Measurements from ENCODE around the gene KRTAP1-4. TPM values are rescaled to one million over a fixed set of nuclear protein-coding genes. Genes with fewer than 3 reads are reported as not detected.
"Not testable (repeated sequence)": the region's sequence is repeated elsewhere in the genome, so short reads cannot be mapped to it uniquely, and the experiment has no call there.

KRTAP1-4 gene, protein sequence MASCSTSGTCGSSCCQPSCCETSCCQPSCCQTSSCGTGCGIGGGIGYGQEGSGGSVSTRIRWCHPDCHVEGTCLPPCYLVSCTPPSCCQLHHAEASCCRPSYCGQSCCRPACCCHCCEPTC
- not detected in 2 replicates for total RNA-seq (2014; rRNA removed; shearing (Covaris generic))

- H3K9me3 ChIP-seq (replicated peaks) = no peaks in the 10 kb centered on the region
These were observed at the start of gene KRTAP1-4 for GRCh38 chr17:41029633-41030245. TSS of gene KRTAP1-4 (minus strand) at chr17:41030195. CDS start at chr17:41030078, 117 bp downstream.

DNA sequence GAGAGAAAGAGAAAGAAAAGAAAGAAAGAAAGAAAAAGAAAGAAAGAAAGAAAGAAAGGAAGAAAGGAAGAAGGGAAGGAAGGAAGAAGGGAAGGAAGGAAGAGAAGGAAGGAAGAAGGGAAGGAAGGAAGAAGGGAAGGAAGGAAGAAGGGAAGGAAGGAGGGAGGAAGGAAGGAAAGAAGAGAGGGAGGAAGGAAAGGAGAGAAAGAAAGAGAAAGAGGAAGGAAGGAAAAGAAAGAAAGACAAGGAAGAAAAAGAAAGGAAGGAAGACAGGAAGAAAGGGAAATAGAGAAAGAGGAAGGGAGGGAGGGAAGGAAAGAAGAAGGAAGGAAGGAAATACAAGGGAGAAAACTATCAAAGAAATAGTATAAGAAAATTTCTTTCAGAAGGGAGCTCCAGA is 46.8 kb upstream of the KRTAP1-4 start:
- no peak for DNase-seq (ENCODE audit: low read depth in 1 of 2, low spot score in 2 of 2)
- H3K36me3 ChIP-seq = no peaks in the 10 kb centered on the region

More at GRCh38 chr17:41029633-41030245, at the start of gene KRTAP1-4:
- no peak within 1 kb of the TSS for H3K4me3 ChIP-seq
- H3K27ac ChIP-seq = no peak within 1 kb of the TSS
- no peaks in the 10 kb centered on the region for H3K36me3 ChIP-seq
- H3K4me1 ChIP-seq (replicated peaks) = peaks cover 14% of the 10 kb centered on the region
- no peaks in the 10 kb centered on the region for H3K27me3 ChIP-seq (replicated peaks)
- DNase-seq (ENCODE audit: low read depth in 1 of 2, low spot score in 2 of 2) = no peak

DNA sequence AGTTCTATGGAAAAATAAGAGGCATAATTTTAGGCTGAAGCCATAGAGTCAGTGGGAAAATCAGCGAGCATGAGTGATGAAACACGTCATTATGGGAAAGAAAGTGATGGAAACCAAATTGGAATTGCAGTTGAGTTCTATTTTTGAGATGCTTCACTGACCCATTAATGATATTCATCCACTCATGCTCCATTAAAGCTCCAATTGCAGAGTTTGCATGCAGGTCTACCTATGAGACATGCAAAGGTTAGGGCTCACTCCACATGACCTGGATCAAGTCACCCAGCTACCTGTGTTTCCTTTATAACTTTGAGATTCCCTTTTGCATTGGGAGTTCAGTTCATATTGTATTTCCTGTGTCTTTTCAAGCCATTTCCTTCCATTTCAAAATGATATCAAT is 43.7 kb upstream of the KRTAP1-4 start:
- H3K4me3 ChIP-seq = no peak overlapping the region
- H3K4me1 ChIP-seq (replicated peaks) = no peaks in the 10 kb centered on the region
- H3K27me3 ChIP-seq (replicated peaks) = no peaks in the 10 kb centered on the region
- H3K36me3 ChIP-seq = no peaks in the 10 kb centered on the region
- DNase-seq (ENCODE audit: low read depth in 1 of 2, low spot score in 2 of 2) = no peak
- no peak overlapping the region for H3K27ac ChIP-seq
- no peaks in the 10 kb centered on the region for H3K9me3 ChIP-seq (replicated peaks)

More for the DNA sequence above, 46.8 kb upstream of the KRTAP1-4 start:
- Histone ChIP-seq H3K4me3 (no peak overlapping the region), H3K27ac (no peak overlapping the region), H3K9me3 (replicated peaks) (no peaks in the 10 kb centered on the region), H3K27me3 (replicated peaks) (no peaks in the 10 kb centered on the region), H3K4me1 (replicated peaks) (no peaks in the 10 kb centered on the region)

DNA sequence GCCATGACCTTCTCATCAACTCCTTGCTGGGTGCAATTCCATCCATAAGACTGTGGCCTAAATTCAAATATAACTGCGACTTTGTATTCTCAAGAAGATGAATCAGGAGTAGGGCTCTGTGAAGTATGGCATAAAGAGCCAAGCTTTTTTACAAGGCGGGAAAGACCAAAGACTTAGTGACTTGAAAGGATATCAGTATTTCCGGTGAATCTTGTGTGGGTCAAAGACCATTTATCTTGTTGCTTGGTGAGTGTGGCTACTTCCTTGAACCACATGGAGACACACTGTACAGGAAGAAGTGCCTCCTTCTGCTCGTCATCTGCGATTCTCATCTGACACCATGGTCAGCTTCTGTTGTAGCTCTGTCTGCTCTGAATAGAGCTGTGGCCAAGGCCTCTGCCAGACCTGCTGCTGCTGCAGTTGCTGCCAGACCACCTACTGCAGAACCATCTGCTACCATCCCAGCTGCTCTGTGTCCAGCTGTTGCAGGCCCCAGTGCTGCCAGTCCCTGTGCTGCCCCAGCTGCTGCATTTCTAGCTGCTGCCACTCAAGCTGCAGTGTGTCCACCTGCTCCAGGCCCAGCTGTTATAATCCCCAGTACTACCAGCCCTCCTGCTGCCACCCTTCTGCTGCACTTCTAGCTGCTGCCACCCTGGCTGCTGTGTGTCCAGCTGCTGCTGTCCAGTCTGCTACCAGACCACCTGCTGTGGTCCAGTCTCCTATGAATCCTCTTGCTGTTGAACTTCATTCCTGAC is 41.8 kb upstream of the KRTAP1-4 start:
- H3K4me3 ChIP-seq = no peak overlapping the region
- no peaks in the 10 kb centered on the region for H3K9me3 ChIP-seq (replicated peaks)
- H3K4me1 ChIP-seq (replicated peaks) = peaks cover 9% of the 10 kb centered on the region
- H3K27me3 ChIP-seq (replicated peaks) = no peaks in the 10 kb centered on the region
- H3K27ac ChIP-seq = no peak overlapping the region
- no peak for DNase-seq (ENCODE audit: low read depth in 1 of 2, low spot score in 2 of 2)
- no peaks in the 10 kb centered on the region for H3K36me3 ChIP-seq

- DNase-seq (ENCODE audit: low read depth in 1 of 2, low spot score in 2 of 2) = no peak
- Histone ChIP-seq H3K27me3 (replicated peaks) (no peaks in the 10 kb centered on the region), H3K9me3 (replicated peaks) (no peaks in the 10 kb centered on the region), H3K4me3 (no peak overlapping the region), H3K36me3 (no peaks in the 10 kb centered on the region), H3K4me1 (replicated peaks) (peaks cover 27% of the 10 kb centered on the region), H3K27ac (no peak overlapping the region)
These were observed 39.0 kb upstream of the KRTAP1-4 start for GRCh38 chr17:41069031-41069430.

DNA sequence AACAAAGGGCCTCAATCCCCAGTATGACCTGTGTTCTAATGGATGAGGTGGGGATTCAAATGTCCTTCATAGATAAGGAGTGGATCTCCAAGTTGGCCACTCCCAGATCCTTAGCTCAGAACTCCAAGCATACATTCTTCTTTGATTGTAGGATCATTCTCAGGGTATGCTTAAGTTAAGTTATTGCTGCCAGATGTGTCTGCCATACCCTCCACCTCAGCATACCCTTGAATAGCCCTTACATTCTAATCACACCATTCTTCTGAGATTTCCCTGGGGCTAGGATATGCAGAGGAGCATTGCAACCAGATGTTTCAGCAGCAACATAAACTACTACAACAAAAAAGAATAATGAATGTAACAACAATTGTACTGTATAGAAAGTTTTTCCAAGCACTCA is 37.3 kb upstream of the KRTAP1-4 start:
- H3K4me1 ChIP-seq (replicated peaks) = peaks cover 45% of the 10 kb centered on the region
- H3K27ac ChIP-seq = no peak overlapping the region; the same call in 1 of the 2 replicates
- H3K4me3 ChIP-seq = no peak overlapping the region
- H3K36me3 ChIP-seq = no peaks in the 10 kb centered on the region
- H3K9me3 ChIP-seq (replicated peaks) = no peaks in the 10 kb centered on the region
- DNase-seq (ENCODE audit: low read depth in 1 of 2, low spot score in 2 of 2) = no peak
- H3K27me3 ChIP-seq (replicated peaks) = no peaks in the 10 kb centered on the region

DNA sequence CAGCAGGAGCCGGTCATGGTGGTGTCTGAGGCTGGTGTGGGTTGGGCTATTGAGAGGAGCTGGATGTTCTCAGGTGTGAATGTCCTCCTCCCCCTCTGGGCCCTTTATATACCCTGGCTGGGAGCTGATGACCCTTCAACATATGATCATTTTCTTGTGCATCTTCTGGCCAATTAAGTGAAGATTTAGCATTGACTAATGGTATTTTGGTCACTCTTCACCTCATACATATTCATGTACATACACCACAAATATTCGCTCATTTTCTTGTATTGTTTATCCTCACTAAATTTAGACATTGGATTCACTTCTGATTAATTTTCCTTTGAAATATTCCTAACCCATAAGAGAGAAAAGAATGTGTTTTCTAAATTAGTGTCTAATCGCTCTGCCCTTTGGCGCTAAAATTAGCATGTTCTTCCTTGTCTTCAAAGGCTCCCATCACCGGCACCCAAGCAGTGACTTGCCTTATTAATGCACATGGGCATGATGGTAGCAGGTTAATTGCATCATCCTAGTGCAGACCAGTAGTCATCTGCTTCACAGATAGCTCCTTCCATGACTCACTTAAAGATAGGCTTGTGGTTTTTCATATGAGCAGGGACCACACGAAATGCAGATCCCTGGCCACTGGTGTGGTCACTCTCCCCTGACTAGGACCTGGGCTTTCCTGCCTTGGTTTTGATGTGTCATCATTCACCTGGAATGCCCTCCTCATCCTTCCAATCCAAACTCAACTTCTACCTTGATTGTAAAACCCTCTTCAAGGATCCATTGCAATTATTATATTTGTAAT is 36.0 kb upstream of the KRTAP1-4 start, which contains the start of gene KRTAP2-4:
Gene KRTAP2-4, minus strand, starts transcription at position 51 of the 796 bp plus-strand sequence. Its CDS starts 34 bp downstream, at position 17.
- Histone ChIP-seq H3K4me3 (no peak within 1 kb of the TSS), H3K36me3 (no peaks in the 10 kb centered on the region), H3K9me3 (replicated peaks) (peaks cover 6% of the 10 kb centered on the region; the same call in 1 of the 2 replicates), H3K27me3 (replicated peaks) (no peaks in the 10 kb centered on the region), H3K4me1 (replicated peaks) (peaks cover 57% of the 10 kb centered on the region), H3K27ac (0 out of 2 replicates have a peak within 1 kb of the TSS, but pooled peaks have one; percentile 14)
- peak; percentile 61 to 65 for DNase-seq (ENCODE audit: low read depth in 1 of 2, low spot score in 2 of 2)

- H3K36me3 ChIP-seq; DNase-seq (ENCODE audit: low read depth in 1 of 2, low spot score in 2 of 2); H3K9me3 ChIP-seq (replicated peaks); H3K4me3 ChIP-seq; H3K27ac ChIP-seq; H3K27me3 ChIP-seq (replicated peaks): not testable (repeated sequence)
- peaks cover 66% of the 10 kb centered on the region for H3K4me1 ChIP-seq (replicated peaks)
These were observed 35.2 kb upstream of the KRTAP1-4 start for GRCh38 chr17:41065016-41065689.

DNA sequence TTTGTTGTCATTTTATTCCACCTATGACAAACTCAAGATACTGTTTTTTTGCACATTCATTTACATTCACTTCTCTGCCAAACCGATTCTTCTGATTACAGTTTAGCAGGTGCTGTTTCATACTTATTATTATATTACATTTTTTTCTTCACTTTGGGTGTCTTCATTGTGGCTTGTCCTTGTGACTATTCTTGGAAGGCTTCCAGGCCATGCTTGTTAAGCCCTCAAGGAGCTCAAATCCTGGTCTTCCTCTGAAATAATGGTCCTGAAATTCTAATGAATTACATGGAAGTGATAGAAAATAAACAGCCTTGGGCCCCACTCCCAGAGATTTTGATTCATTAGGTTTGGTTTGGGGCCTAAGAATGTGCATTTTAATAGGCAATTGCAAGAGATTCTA is 34.3 kb upstream of the KRTAP1-4 start:
- H3K36me3 ChIP-seq = no peaks in the 10 kb centered on the region
- H3K4me1 ChIP-seq (replicated peaks) = peaks cover 74% of the 10 kb centered on the region
- H3K27ac ChIP-seq = no peak overlapping the region
- H3K27me3 ChIP-seq (replicated peaks) = no peaks in the 10 kb centered on the region
- no peak overlapping the region for H3K4me3 ChIP-seq
- peaks cover 6% of the 10 kb centered on the region; the same call in 1 of the 2 replicates for H3K9me3 ChIP-seq (replicated peaks)
- no peak for DNase-seq (ENCODE audit: low read depth in 1 of 2, low spot score in 2 of 2)

DNA sequence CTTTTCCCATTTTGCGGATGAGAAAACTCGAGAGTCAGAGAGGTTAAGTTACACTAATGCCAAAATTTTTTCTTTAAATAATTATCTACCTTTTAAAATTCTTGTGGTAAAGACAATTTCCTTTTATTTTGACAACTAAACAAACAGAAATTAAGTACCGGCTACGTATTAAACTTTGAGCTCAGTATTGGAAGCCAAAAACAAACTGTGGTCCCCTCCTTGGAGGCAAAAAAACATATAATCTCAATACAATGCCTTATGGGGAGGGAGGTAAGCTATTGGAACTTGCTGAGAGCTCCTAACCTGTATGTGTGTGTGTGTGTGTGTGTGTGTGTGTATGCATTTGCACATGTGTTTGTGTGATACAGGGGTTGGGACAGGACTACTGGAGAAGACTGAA is 33.5 kb upstream of the KRTAP1-4 start:
- DNase-seq (ENCODE audit: low read depth in 1 of 2, low spot score in 2 of 2) = no peak
- Histone ChIP-seq H3K36me3 (no peaks in the 10 kb centered on the region), H3K4me1 (replicated peaks) (peaks cover 81% of the 10 kb centered on the region), H3K9me3 (replicated peaks) (peaks cover 6% of the 10 kb centered on the region; the same call in 1 of the 2 replicates), H3K4me3 (no peak overlapping the region), H3K27me3 (replicated peaks) (no peaks in the 10 kb centered on the region), H3K27ac (peak overlapping the region; percentile 97; the same call in 1 of the 2 replicates)

GRCh38 chr17:41061964-41062363 is 32.0 kb upstream of the KRTAP1-4 start:
- Histone ChIP-seq H3K4me3 (no peak overlapping the region), H3K4me1 (replicated peaks) (peaks cover 79% of the 10 kb centered on the region), H3K36me3 (no peaks in the 10 kb centered on the region)

DNA sequence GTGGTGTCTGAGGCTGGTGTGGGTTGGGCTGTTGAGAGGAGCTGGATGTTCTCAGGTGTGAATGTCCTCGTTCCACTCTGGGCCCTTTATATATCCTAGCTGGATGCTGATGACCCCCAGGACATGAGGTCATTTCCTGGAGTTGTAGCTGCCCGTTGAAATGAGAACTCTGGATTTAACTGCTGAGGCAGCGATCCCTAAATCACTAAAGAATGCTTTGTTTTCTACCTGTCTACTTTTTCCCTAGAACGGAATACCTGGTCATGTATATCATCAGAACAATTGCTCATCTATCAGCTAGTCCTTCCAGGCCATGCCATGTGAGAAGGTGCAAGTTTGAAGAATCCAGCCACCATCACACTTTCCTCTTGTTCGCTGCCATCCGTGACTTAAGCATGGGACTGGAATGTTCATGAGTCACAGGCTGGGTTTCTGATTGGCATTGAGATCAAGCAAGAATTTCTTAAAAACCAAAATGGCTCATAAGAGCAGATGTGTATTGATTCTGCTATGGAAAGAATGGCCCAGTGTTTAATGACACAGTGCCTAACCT is 30.1 kb upstream of the KRTAP1-4 start, which contains the start of gene KRTAP2-3:
Gene KRTAP2-3, minus strand, starts transcription at position 63 of the 553 bp plus-strand sequence. CDS start 64 bp downstream, outside the sequence.
- H3K27ac ChIP-seq = peak within 1 kb of the TSS; percentile 97

More at GRCh38 chr17:41061964-41062363, 32.0 kb upstream of the KRTAP1-4 start:
- Histone ChIP-seq H3K9me3 (replicated peaks) (peaks cover 6% of the 10 kb centered on the region; the same call in 1 of the 2 replicates), H3K27ac (peak overlapping the region; percentile 97), H3K27me3 (replicated peaks) (no peaks in the 10 kb centered on the region)
- DNase-seq (ENCODE audit: low read depth in 1 of 2, low spot score in 2 of 2) = peak; percentile 65 to 90

More for the DNA sequence above, 30.1 kb upstream of the KRTAP1-4 start, which contains the start of gene KRTAP2-3:
- Histone ChIP-seq H3K4me3 (no peak within 1 kb of the TSS), H3K9me3 (replicated peaks) (peaks cover 6% of the 10 kb centered on the region; the same call in 1 of the 2 replicates), H3K4me1 (replicated peaks) (peaks cover 65% of the 10 kb centered on the region), H3K27me3 (replicated peaks) (no peaks in the 10 kb centered on the region), H3K36me3 (no peaks in the 10 kb centered on the region)
- DNase-seq (ENCODE audit: low read depth in 1 of 2, low spot score in 2 of 2) = peak; percentile 83 to 91

Data from SJSA1 (cell line).